K562 (cell line): Measurements from ENCODE around the gene PPP1R13L. TPM values are rescaled to one million over a fixed set of nuclear protein-coding genes. Genes with fewer than 3 reads are reported as not detected.
A peak's percentile ranks its signal among the peaks of the same experiment; 100 is the strongest.

Source experiments
- CCNT2 ChIP-seq: IDR thresholded peaks from 2 replicates; pipeline ENCODE4 v1.6.1; 2011; ENCODE audit warnings: borderline replicate concordance, low read depth, mild to moderate bottlenecking, moderate library complexity, mixed read lengths, low read length; ENCODE audit not compliant: insufficient read length; ENCODE audit errors: extremely low read depth
- CXXC5 ChIP-seq: fragments of 250-450 bp; sonication (Bioruptor Pico); IDR thresholded peaks from 2 replicates; pipeline ENCODE4 v1.8.0; 2022; ENCODE audit warnings: inconsistent platforms, mild to moderate bottlenecking, moderate library complexity
- HDGF ChIP-seq: fragments of 450-650 bp; IDR thresholded peaks from 2 replicates; pipeline ENCODE4 v1.6.1; 2016
- HOMEZ ChIP-seq: fragments of 250-450 bp; sonication (Bioruptor Pico); IDR thresholded peaks from 2 replicates; pipeline ENCODE4 v1.4.0; 2020; ENCODE audit warnings: mild to moderate bottlenecking, moderate library complexity
- JUND ChIP-seq, 2 experiments: IDR thresholded peaks; 2 replicates in 1 of 2; 3 replicates in 1 of 2; pipeline ENCODE4 v1.6.1; 2011; ENCODE audit warnings: borderline replicate concordance in 2 of 2, low read depth in 2 of 2, low read length in 2 of 2, improper control_type of control experiment in 1 of 2, missing biosample characterization in 1 of 2, missing genetic modification characterization in 1 of 2, missing genetic modification reagents in 1 of 2
- KDM1A ChIP-seq, 2 experiments: fragments of 450-650 bp; IDR thresholded peaks; 2 replicates each; pipeline ENCODE4 v1.6.1; 2016; ENCODE audit warnings: mild to moderate bottlenecking in 2 of 2
- MITF ChIP-seq: IDR thresholded peaks from 2 replicates; pipeline ENCODE4 v1.6.1; 2014; ENCODE audit warnings: antibody characterized with exemption
- PML ChIP-seq: IDR thresholded peaks from 2 replicates; pipeline ENCODE4 v1.6.1; 2012; ENCODE audit warnings: low read length, inconsistent platforms
- RBM17 ChIP-seq: fragments of 200-400 bp; formaldehyde crosslinking; IDR thresholded peaks from 2 replicates; pipeline ENCODE4 v1.6.1; 2017; ENCODE audit warnings: low read depth, mild to moderate bottlenecking, low read length, borderline replicate concordance
- SRSF9 ChIP-seq: fragments of 200-400 bp; formaldehyde crosslinking; IDR thresholded peaks from 2 replicates; pipeline ENCODE4 v1.6.1; 2017; ENCODE audit warnings: low read depth, low read length, borderline replicate concordance
- STAT5B ChIP-seq: fragments of 250-450 bp; sonication (Bioruptor Pico); IDR thresholded peaks from 2 replicates; pipeline ENCODE4 v1.8.0; 2021; ENCODE audit warnings: mild to moderate bottlenecking, inconsistent platforms
- TARDBP ChIP-seq: fragments of 450-650 bp; IDR thresholded peaks from 2 replicates; pipeline ENCODE4 v1.6.1; 2016
- TFAP4 ChIP-seq: sonication (generic); formaldehyde crosslinking; IDR thresholded peaks from 2 replicates; pipeline ENCODE4 v1.8.0; 2022; ENCODE audit warnings: missing genetic modification reagents, mild to moderate bottlenecking, moderate library complexity, borderline replicate concordance
- VEZF1 ChIP-seq: fragments of 200-800 bp; sonication (Bioruptor generic); IDR thresholded peaks from 2 replicates; pipeline ENCODE4 v1.6.1; 2017; ENCODE audit warnings: missing genetic modification characterization, missing compliant biosample characterization
- ZBTB7A ChIP-seq: IDR thresholded peaks from 2 replicates; pipeline ENCODE4 v1.6.1; 2011; ENCODE audit warnings: low read depth, mild to moderate bottlenecking, low read length, moderate library complexity, borderline replicate concordance; ENCODE audit not compliant: control insufficient read depth
- ZNF143 ChIP-seq: sonication (generic); formaldehyde crosslinking; IDR thresholded peaks from 2 replicates; pipeline ENCODE4 v1.9.0; 2022; ENCODE audit warnings: mild to moderate bottlenecking, missing genetic modification reagents
- ZNF316 ChIP-seq: fragments of 450-650 bp; IDR thresholded peaks from 2 replicates; pipeline ENCODE4 v1.6.1; 2016
- ZNF507 ChIP-seq: conservative IDR thresholded peaks from 2 replicates; pipeline ENCODE4 v1.6.1; 2017; ENCODE audit warnings: missing genetic modification characterization, missing compliant biosample characterization
- ZNF830 ChIP-seq: fragments of 250-450 bp; sonication (Bioruptor Pico); IDR thresholded peaks from 2 replicates; pipeline ENCODE4 v1.5.0; 2021; ENCODE audit warnings: mild to moderate bottlenecking
- polyA plus RNA-seq, 8 experiments: library from polyadenylated mRNA; depleted of rRNA in 4 of 8; stranded (reverse) in 5 of 8; unstranded in 3 of 8; fragments of >200 nt; fragmentation: Nextera tagmentation in 2 of 8; fragmentation: Illumina TruSeq in 1 of 8; extraction: Ambion mirVana in 2 of 8; extraction: Trizol in 1 of 8; gene quantifications; 2 replicates each; pipeline versions ENCODE4 v1.2.1 to v1.2.3, GENCODE V29; 2011 to 2014; ENCODE audit warnings: inconsistent platforms in 1 of 8, missing spikeins in 1 of 8
- total RNA-seq, 7 experiments: library from RNA; depleted of rRNA in 6 of 7; stranded (reverse); fragments of >200 nt in 6 of 7; fragmentation: Illumina TruSeq in 2 of 7; extraction: Trizol in 2 of 7; gene quantifications; 2 replicates each; pipeline versions ENCODE4 v1.2.1 to v1.2.3, GENCODE V29; 2011 to 2021; ENCODE audit warnings: low replicate concordance in 1 of 7
- TF ChIP-seq, protein P1 (sequence below): fragments of 250-450 bp; sonication (Bioruptor Pico); IDR thresholded peaks from 2 replicates; pipeline ENCODE4 v1.8.0; 2021; ENCODE audit warnings: mild to moderate bottlenecking, moderate library complexity

PPP1R13L gene
- total and polyA plus RNA-seq, 9 of the 15 experiments (the other 6 are each of a cell fraction or from before 2014, with no cell fraction given) = 0.32 to 6.7 (median 2.0) TPM

GRCh38 chr19:45402298-45403061 lies 2.4 kb downstream of the PPP1R13L start (continued):
- TF ChIP-seq JUND (IDR thresholded peaks at IDR 0.05; ENCODE audit: borderline replicate concordance, low read depth, low read length) = peak; percentile 48
- no peak; the same call in 2 of the 3 replicates for TF ChIP-seq JUND (tag; IDR thresholded peaks at IDR 0.05; ENCODE audit: borderline replicate concordance, low read depth, low read length)
- no peak for TF ChIP-seq ZNF830 (CRISPR knock-in tag)
- no peak for TF ChIP-seq RBM17
- TF ChIP-seq TFAP4 = peak; percentile 63
- TF ChIP-seq SRSF9 = no peak
- no peak for TF ChIP-seq ZNF143 (CRISPR knock-in tag)
- no peak for TF ChIP-seq MITF
- no peak for TF ChIP-seq ZNF507 (tag)
- 0 out of 2 replicates have a peak, but pooled peaks have one; percentile 22 for TF ChIP-seq HDGF
- TF ChIP-seq, protein P1, sequence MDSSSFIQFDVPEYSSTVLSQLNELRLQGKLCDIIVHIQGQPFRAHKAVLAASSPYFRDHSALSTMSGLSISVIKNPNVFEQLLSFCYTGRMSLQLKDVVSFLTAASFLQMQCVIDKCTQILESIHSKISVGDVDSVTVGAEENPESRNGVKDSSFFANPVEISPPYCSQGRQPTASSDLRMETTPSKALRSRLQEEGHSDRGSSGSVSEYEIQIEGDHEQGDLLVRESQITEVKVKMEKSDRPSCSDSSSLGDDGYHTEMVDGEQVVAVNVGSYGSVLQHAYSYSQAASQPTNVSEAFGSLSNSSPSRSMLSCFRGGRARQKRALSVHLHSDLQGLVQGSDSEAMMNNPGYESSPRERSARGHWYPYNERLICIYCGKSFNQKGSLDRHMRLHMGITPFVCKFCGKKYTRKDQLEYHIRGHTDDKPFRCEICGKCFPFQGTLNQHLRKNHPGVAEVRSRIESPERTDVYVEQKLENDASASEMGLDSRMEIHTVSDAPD (CRISPR knock-in tag) = no peak
- no peak for TF ChIP-seq STAT5B (CRISPR knock-in tag)
- TF ChIP-seq HOMEZ (CRISPR knock-in tag) = no peak
- peak; percentile 56 for TF ChIP-seq CXXC5 (CRISPR knock-in tag)
- peak; percentile 88; the same call in 1 of the 2 replicates for TF ChIP-seq ZBTB7A
- peak; percentile 54 for TF ChIP-seq CCNT2
- no peak for TF ChIP-seq KDM1A (IDR thresholded peaks at IDR 0.05)
- no peak for TF ChIP-seq ZNF316
- TF ChIP-seq VEZF1 (CRISPR knock-in tag) = peak; percentile 61
- TF ChIP-seq PML = no peak
- TF ChIP-seq TARDBP = no peak
